Activated effector memory CD4-positive, alpha-beta T cell treated with anti-CD3 and anti-CD28 coated beads, Interleukin-2, amount 50 U/mL, for 16 hours (primary cell): ENCODE data around the gene MED13L.
"Not testable (repeated sequence)": the region's sequence is repeated elsewhere in the genome, so short reads cannot be mapped to it uniquely, and the experiment has no call there.

Experiments used
- DNase-seq: peaks from one replicate; pipeline ENCODE4 v3.0.0-alpha.2; 2020

MED13L gene

GRCh38 chr12:116302166-116303058, 24.9 kb upstream of the MED13L start:
- DNase-seq, result no peak

- no peak for DNase-seq
These were observed 24.1 kb upstream of the MED13L start for GRCh38 chr12:116301621-116302020.

GRCh38 chr12:116299665-116300328, 22.3 kb upstream of the MED13L start:
- no peak for DNase-seq

- no peak for DNase-seq
These were observed 21.6 kb upstream of the MED13L start for GRCh38 chr12:116299064-116299463.

GRCh38 chr12:116298578-116298977, 21.1 kb upstream of the MED13L start:
- DNase-seq, result no peak

GRCh38 chr12:116297224-116297834, 19.8 kb upstream of the MED13L start:
- no peak for DNase-seq

- DNase-seq, result no peak
These were observed 18.1 kb upstream of the MED13L start for GRCh38 chr12:116295327-116296263.

- DNase-seq, result no peak
These were observed 17.1 kb upstream of the MED13L start for GRCh38 chr12:116294454-116295165.

- DNase-seq, result no peak
These were observed 16.4 kb upstream of the MED13L start for GRCh38 chr12:116293687-116294453.

GRCh38 chr12:116291218-116291617, 13.7 kb upstream of the MED13L start:
- DNase-seq, result no peak

GRCh38 chr12:116288735-116289134, 11.2 kb upstream of the MED13L start:
- no peak for DNase-seq

GRCh38 chr12:116287842-116288301, 10.4 kb upstream of the MED13L start:
- DNase-seq, result no peak

GRCh38 chr12:116284396-116284795, 6.9 kb upstream of the MED13L start:
- DNase-seq, result no peak

- not testable (repeated sequence) for DNase-seq
These were observed 6.4 kb upstream of the MED13L start for GRCh38 chr12:116283881-116284280.

- DNase-seq, result no peak
These were observed 5.1 kb upstream of the MED13L start for GRCh38 chr12:116282371-116283286.

GRCh38 chr12:116280595-116281290, 3.2 kb upstream of the MED13L start:
- DNase-seq, result no peak

- DNase-seq, result no peak
These were observed 1.2 kb upstream of the MED13L start for GRCh38 chr12:116278667-116279066.

GRCh38 chr12:116278279-116278626, 760 bp upstream of the MED13L start:
- no peak for DNase-seq
